Body of pancreas (tissue), 4 donors: Measurements from ENCODE around the gene FAM13B.

ENCODE experiments used
- POLR2A ChIP-seq, 3 donors: fragments of 450-650 bp; IDR thresholded peaks; one replicate each; pipeline ENCODE4 v1.6.1; 2016; ENCODE audit warnings: antibody characterized with exemption in 3 of 3, mild to moderate bottlenecking in 2 of 3
- TF ChIP-seq, protein P1 (sequence below), 7 experiments: fragments of 450-650 bp in 4 of 7; fragments of 200-600 bp in 3 of 7; sonication (generic) in 3 of 7; IDR thresholded peaks; one replicate each; pipeline ENCODE4 v1.5.1; 2016 to 2019; ENCODE audit warnings: antibody characterized with exemption in 7 of 7

DNA sequence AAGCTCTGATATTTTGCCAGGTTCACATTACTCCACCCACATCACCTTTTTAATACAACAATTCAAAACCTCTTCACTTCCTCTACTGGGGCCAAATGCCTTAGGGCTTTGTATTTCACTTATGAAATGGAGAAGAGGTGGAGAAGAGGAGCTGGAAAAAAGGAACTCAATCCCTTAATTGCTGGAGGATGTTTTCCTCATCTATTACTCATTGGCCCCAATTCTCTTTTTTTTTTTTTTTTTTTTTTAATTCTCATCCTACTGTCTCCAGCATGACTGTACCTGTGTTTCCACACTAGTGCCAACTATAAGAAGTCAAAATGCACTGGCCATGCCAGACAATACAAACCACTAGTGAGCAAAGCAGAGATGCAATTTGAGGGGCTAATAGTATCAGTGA is 20.9 kb downstream of the FAM13B start:
- TF ChIP-seq, protein P1, sequence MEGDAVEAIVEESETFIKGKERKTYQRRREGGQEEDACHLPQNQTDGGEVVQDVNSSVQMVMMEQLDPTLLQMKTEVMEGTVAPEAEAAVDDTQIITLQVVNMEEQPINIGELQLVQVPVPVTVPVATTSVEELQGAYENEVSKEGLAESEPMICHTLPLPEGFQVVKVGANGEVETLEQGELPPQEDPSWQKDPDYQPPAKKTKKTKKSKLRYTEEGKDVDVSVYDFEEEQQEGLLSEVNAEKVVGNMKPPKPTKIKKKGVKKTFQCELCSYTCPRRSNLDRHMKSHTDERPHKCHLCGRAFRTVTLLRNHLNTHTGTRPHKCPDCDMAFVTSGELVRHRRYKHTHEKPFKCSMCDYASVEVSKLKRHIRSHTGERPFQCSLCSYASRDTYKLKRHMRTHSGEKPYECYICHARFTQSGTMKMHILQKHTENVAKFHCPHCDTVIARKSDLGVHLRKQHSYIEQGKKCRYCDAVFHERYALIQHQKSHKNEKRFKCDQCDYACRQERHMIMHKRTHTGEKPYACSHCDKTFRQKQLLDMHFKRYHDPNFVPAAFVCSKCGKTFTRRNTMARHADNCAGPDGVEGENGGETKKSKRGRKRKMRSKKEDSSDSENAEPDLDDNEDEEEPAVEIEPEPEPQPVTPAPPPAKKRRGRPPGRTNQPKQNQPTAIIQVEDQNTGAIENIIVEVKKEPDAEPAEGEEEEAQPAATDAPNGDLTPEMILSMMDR (IDR thresholded peaks at IDR 0.05): no peak
- no peak for TF ChIP-seq POLR2A (IDR thresholded peaks at IDR 0.05)
